Measurements from ENCODE around the gene OSGIN1.

Gene OSGIN1

GRCh38 chr16:83926726-83927397 lies 26.2 kb upstream of the OSGIN1 start:
- DNase-seq (ENCODE audit: low spot score), result peak; percentile 80

- DNase-seq (ENCODE audit: low spot score), result no peak
Observed at GRCh38 chr16:83928341-83929055, 24.5 kb upstream of the OSGIN1 start.

GRCh38 chr16:83929811-83930555 lies 23.1 kb upstream of the OSGIN1 start:
- no peak for DNase-seq (ENCODE audit: low spot score)

GRCh38 chr16:83930730-83931500 lies 22.1 kb upstream of the OSGIN1 start:
- DNase-seq (ENCODE audit: low spot score), result no peak

GRCh38 chr16:83931556-83931955 lies 21.5 kb upstream of the OSGIN1 start:
- DNase-seq (ENCODE audit: low spot score), result no peak

GRCh38 chr16:83932304-83932703 lies 20.7 kb upstream of the OSGIN1 start:
- DNase-seq (ENCODE audit: low spot score), result no peak

GRCh38 chr16:83932955-83933673 lies 19.9 kb upstream of the OSGIN1 start:
- no peak for DNase-seq (ENCODE audit: low spot score)

- DNase-seq (ENCODE audit: low spot score), result peak; percentile 36
Observed at GRCh38 chr16:83933885-83934683, 19.0 kb upstream of the OSGIN1 start.

- no peak for DNase-seq (ENCODE audit: low spot score)
Observed at GRCh38 chr16:83934684-83934977, 18.4 kb upstream of the OSGIN1 start.

GRCh38 chr16:83935005-83935857 lies 17.8 kb upstream of the OSGIN1 start:
- DNase-seq (ENCODE audit: low spot score), result no peak

GRCh38 chr16:83935858-83936255 lies 17.2 kb upstream of the OSGIN1 start:
- DNase-seq (ENCODE audit: low spot score), result no peak

GRCh38 chr16:83936581-83937165 lies 16.4 kb upstream of the OSGIN1 start:
- DNase-seq (ENCODE audit: low spot score), result no peak

GRCh38 chr16:83937267-83937666 lies 15.8 kb upstream of the OSGIN1 start:
- DNase-seq (ENCODE audit: low spot score), result no peak

- DNase-seq (ENCODE audit: low spot score), result no peak
Observed at GRCh38 chr16:83937922-83938885, 14.8 kb upstream of the OSGIN1 start.

- no peak for DNase-seq (ENCODE audit: low spot score)
Observed at GRCh38 chr16:83939266-83939855, 13.7 kb upstream of the OSGIN1 start.

- no peak for DNase-seq (ENCODE audit: low spot score)
Observed at GRCh38 chr16:83940119-83940518, 12.9 kb upstream of the OSGIN1 start.

GRCh38 chr16:83940630-83941378 lies 12.2 kb upstream of the OSGIN1 start:
- no peak for DNase-seq (ENCODE audit: low spot score)

All from Ammon's horn (tissue), 1 donor.